IMR-90 (cell line): Measurements from ENCODE around the gene TOMM40. TPM values are rescaled to one million over a fixed set of nuclear protein-coding genes. Genes with fewer than 3 reads are reported as not detected.

Experiments used
- ATAC-seq: fragments of 200-7000 bp; cut with Tn5 transposase; 2 replicates; pipeline ENCODE4 v1.9.1; 2020; ENCODE audit warnings: low read depth, mild to moderate bottlenecking, moderate library complexity
- BruUV-seq: library from RNA; stranded (reverse); fragments of 400-500 nt; replicated peaks from 2 replicates; lab custom pipeline; 2021; lab: Mats Ljungman, UMichigan
- CTCF ChIA-PET: fragments of 300-600 bp; formaldehyde crosslinking; extraction: SDS; loops from one replicate; lab custom pipeline; 2021; ENCODE audit warnings: antibody characterized with exemption; lab: Yijun Ruan, JAX
- POLR2A ChIA-PET: fragments of 300-600 bp; sonication (Branson Sonifier 250); formaldehyde crosslinking; loops from one replicate; lab custom pipeline; 2022; ENCODE audit warnings: antibody characterized with exemption; ENCODE audit not compliant: unreplicated experiment; lab: Charles Lee
- DNase-seq: peaks from one replicate; pipeline ENCODE4 v3.0.0; 2013
- H2AFZ ChIP-seq: replicated peaks from 2 replicates; pipeline ENCODE3; 2013; ENCODE audit warnings: low read length, mild to moderate bottlenecking; ENCODE audit not compliant: poor library complexity
- H2AK5ac ChIP-seq: 2 replicates; pipeline ENCODE4 v1.6.1; 2013; ENCODE audit warnings: low read depth, low read length, inconsistent platforms
- H2AK9ac ChIP-seq: replicated peaks from 2 replicates; pipeline ENCODE3; 2013; ENCODE audit warnings: mild to moderate bottlenecking, low read depth, low read length, moderate library complexity; ENCODE audit not compliant: poor library complexity
- H2BK120ac ChIP-seq: 2 replicates; pipeline ENCODE4 v1.6.1; 2013; ENCODE audit warnings: low read depth, low read length, inconsistent platforms
- H2BK15ac ChIP-seq: 3 replicates; pipeline ENCODE4 v1.6.1; 2013; ENCODE audit warnings: low read depth, low read length, inconsistent platforms
- H2BK20ac ChIP-seq: 2 replicates; pipeline ENCODE4 v1.6.1; 2013; ENCODE audit warnings: low read depth, mild to moderate bottlenecking, inconsistent platforms, low read length, moderate library complexity
- H2BK5ac ChIP-seq: 2 replicates; pipeline ENCODE4 v1.6.1; 2013; ENCODE audit warnings: mild to moderate bottlenecking, low read depth, low read length, inconsistent platforms; ENCODE audit not compliant: poor library complexity, severe bottlenecking
- H3K14ac ChIP-seq: replicated peaks from 2 replicates; pipeline ENCODE4 v1.6.1; 2013; ENCODE audit warnings: low read depth, low read length, inconsistent platforms
- H3K18ac ChIP-seq: 2 replicates; pipeline ENCODE4 v1.6.1; 2013; ENCODE audit warnings: low read depth, low read length, control low read depth
- H3K23ac ChIP-seq: 2 replicates; pipeline ENCODE4 v1.6.1; 2013; ENCODE audit warnings: low read depth, low read length, inconsistent platforms
- H3K27ac ChIP-seq: 2 replicates; pipeline ENCODE4 v1.5.1; 2013; ENCODE audit warnings: mild to moderate bottlenecking, control low read depth, low read length; ENCODE audit not compliant: insufficient read depth
- H3K27me3 ChIP-seq: 2 replicates; pipeline ENCODE4 v1.6.1; 2013; ENCODE audit warnings: low read length; ENCODE audit not compliant: control insufficient read depth, insufficient read depth
- H3K36me3 ChIP-seq: 2 replicates; pipeline ENCODE4 v1.6.1; 2013; ENCODE audit warnings: low read length, mixed read lengths; ENCODE audit not compliant: control insufficient read depth, insufficient read depth
- H3K4ac ChIP-seq: 2 replicates; pipeline ENCODE4 v1.6.1; 2013; ENCODE audit warnings: low read depth, low read length, inconsistent platforms
- H3K4me1 ChIP-seq: 2 replicates; pipeline ENCODE4 v1.6.1; 2013; ENCODE audit warnings: low read length, mixed read lengths; ENCODE audit not compliant: control insufficient read depth, insufficient read depth
- H3K4me2 ChIP-seq: 2 replicates; pipeline ENCODE4 v1.6.1; 2013; ENCODE audit warnings: low read depth, mild to moderate bottlenecking, control low read depth, low read length, moderate library complexity
- H3K4me3 ChIP-seq: 2 replicates; pipeline ENCODE4 v1.5.1; 2013; ENCODE audit warnings: low read depth, mild to moderate bottlenecking, control low read depth, low read length, moderate library complexity; ENCODE audit not compliant: insufficient read depth
- H3K56ac ChIP-seq: 2 replicates; pipeline ENCODE4 v1.6.1; 2013; ENCODE audit warnings: low read length, inconsistent platforms; ENCODE audit not compliant: insufficient read depth; ENCODE audit errors: extremely low read depth
- H3K79me1 ChIP-seq, 2 experiments: 2 replicates each; pipeline ENCODE4 v1.6.1; 2013; ENCODE audit warnings: low read length in 2 of 2, inconsistent platforms in 1 of 2, low read depth in 1 of 2
- H3K9ac ChIP-seq: 2 replicates; pipeline ENCODE4 v1.6.1; 2013; ENCODE audit warnings: low read depth, low read length, control low read depth
- H3K9me1 ChIP-seq: 2 replicates; pipeline ENCODE4 v1.6.1; 2013; ENCODE audit warnings: low read length, inconsistent platforms; ENCODE audit not compliant: insufficient read depth
- H3K9me3 ChIP-seq: 2 replicates; pipeline ENCODE4 v1.6.1; 2013; ENCODE audit warnings: low read length; ENCODE audit not compliant: control insufficient read depth, insufficient read depth
- H4K20me1 ChIP-seq: 2 replicates; pipeline ENCODE4 v1.6.1; 2013; ENCODE audit warnings: low read length, inconsistent platforms; ENCODE audit not compliant: insufficient read depth
- H4K5ac ChIP-seq: 2 replicates; pipeline ENCODE4 v1.6.1; 2013; ENCODE audit warnings: mild to moderate bottlenecking, low read depth, low read length, control low read depth
- H4K8ac ChIP-seq, 2 experiments: 2 replicates each; pipeline ENCODE4 v1.6.1; 2013; ENCODE audit warnings: low read depth in 2 of 2, low read length in 2 of 2, control low read depth in 1 of 2, inconsistent platforms in 1 of 2
- H4K91ac ChIP-seq: 2 replicates; pipeline ENCODE4 v1.6.1; 2013; ENCODE audit warnings: low read depth, low read length, inconsistent platforms; ENCODE audit not compliant: insufficient read depth
- CHD1 ChIP-seq: IDR thresholded peaks from 2 replicates; pipeline ENCODE4 v1.6.1; 2012; ENCODE audit warnings: low read depth, low read length, improper control_type of control experiment
- CTCF ChIP-seq: conservative IDR thresholded peaks from 2 replicates; pipeline ENCODE4 v1.5.1; 2012; ENCODE audit warnings: mild to moderate bottlenecking, low read depth, low read length, improper control_type of control experiment
- ELK1 ChIP-seq: fragments of 150-350 bp; IDR thresholded peaks from 2 replicates; pipeline ENCODE4 v1.6.1; 2016; ENCODE audit warnings: low read depth, mild to moderate bottlenecking, low read length, moderate library complexity, borderline replicate concordance
- FOS ChIP-seq: fragments of 150-350 bp; IDR thresholded peaks from 2 replicates; pipeline ENCODE4 v1.6.1; 2016; ENCODE audit warnings: low read depth, low read length
- MAFK ChIP-seq: IDR thresholded peaks from 2 replicates; pipeline ENCODE4 v1.6.1; 2012; ENCODE audit warnings: low read depth, low read length, improper control_type of control experiment
- POLR2A ChIP-seq: IDR thresholded peaks from 2 replicates; pipeline ENCODE4 v1.6.1; 2012; ENCODE audit warnings: mild to moderate bottlenecking, low read depth, low read length
- RAD21 ChIP-seq: IDR thresholded peaks from 2 replicates; pipeline ENCODE4 v1.6.1; 2012; ENCODE audit warnings: low read length, improper control_type of control experiment
- SMC3 ChIP-seq: fragments of 150-350 bp; IDR thresholded peaks from 2 replicates; pipeline ENCODE4 v1.6.1; 2016; ENCODE audit warnings: low read depth, mild to moderate bottlenecking, antibody characterized with exemption, low read length, moderate library complexity
- USF2 ChIP-seq: fragments of 150-350 bp; IDR thresholded peaks from 2 replicates; pipeline ENCODE4 v1.6.1; 2017; ENCODE audit warnings: mild to moderate bottlenecking, antibody characterized with exemption, low read length, low read depth
- WGBS, 2 experiments: methylation state at CpG; one replicate each; pipeline versions ENCODE4 v1.1.5 to v1.1.7; 2013; ENCODE audit warnings: missing lambda C conversion rate in 2 of 2; ENCODE audit not compliant: insufficient read length in 1 of 2; ENCODE audit errors: extremely low coverage in 2 of 2; 5-methylcytosine and 5-hydroxymethylcytosine counted together
- dilution Hi-C: fragments of 300-500 bp; cut with HindIII; formaldehyde crosslinking; loops from one replicate; pipeline ENCODE4 v1.14.3; 2018; ENCODE audit warnings: low sequenced_read_pairs; ENCODE audit not compliant: unreplicated experiment
- in situ Hi-C: fragments of 300-500 bp; cut with MboI; formaldehyde crosslinking; loops from 3 replicates; pipeline ENCODE4 v1.14.3; 2019; ENCODE audit warnings: low sequenced_read_pairs, inconsistent platforms, mixed read lengths
- intact Hi-C: fragments of 100-400 bp; cut with micrococcal nuclease; formaldehyde crosslinking; loops from 2 replicates; pipeline ENCODE4 v1.10.0; 2022
- polyA plus RNA-seq, 3 experiments: library from polyadenylated mRNA; depleted of rRNA; stranded (reverse); fragments of >200 nt; gene quantifications; 2 replicates each; pipeline ENCODE4 v1.2.3, GENCODE V29; 2012; ENCODE audit warnings: low replicate concordance in 1 of 3
- total RNA-seq: library from RNA; depleted of rRNA; stranded (reverse); fragments of >200 nt; gene quantifications from 2 replicates; pipeline ENCODE4 v1.2.3, GENCODE V29; 2012

TOMM40 gene
- total and polyA plus RNA-seq, 2 of the 4 experiments (the other 2 are of a cell fraction), result 54.8 to 62.6 TPM

GRCh38 chr19:44855606-44856005, 35.4 kb upstream of the TOMM40 start:
- Histone ChIP-seq H2BK120ac (no peak overlapping the region), H2AK9ac (no peak overlapping the region), H2BK5ac (no peak overlapping the region), H4K5ac (no peak overlapping the region), H3K9ac (no peak overlapping the region), H3K4me2 (no peak overlapping the region), H3K18ac (no peak overlapping the region), H3K4me1 (no peaks in the 10 kb centered on the region), H3K23ac (no peak overlapping the region), H3K4me3 (no peak overlapping the region), H4K8ac (no peak overlapping the region), H3K4ac (no peak overlapping the region), H3K14ac (no peak overlapping the region), H4K91ac (no peak overlapping the region), H3K9me3 (no peaks in the 10 kb centered on the region), H4K20me1 (peaks cover 83% of the 10 kb centered on the region), H2AFZ (no peak overlapping the region), H3K9me1 (peaks cover 13% of the 10 kb centered on the region), H2BK15ac (no peak overlapping the region), H3K27ac (no peak overlapping the region), H2BK20ac (no peak overlapping the region), H3K27me3 (no peaks in the 10 kb centered on the region), H3K56ac (no peak overlapping the region), H3K36me3 (peaks cover 30% of the 10 kb centered on the region), H2AK5ac (no peak overlapping the region), H3K79me1 (peaks cover 12 to 66% of the 10 kb centered on the region in 2 experiments)
- DNase-seq, result no peak
- TF ChIP-seq FOS (no peak), CTCF (no peak), MAFK (no peak), RAD21 (no peak), ELK1 (no peak), POLR2A (no peak), USF2 (no peak), SMC3 (no peak), CHD1 (no peak)
- in situ Hi-C loops (no loop called here), dilution Hi-C loops (no loop called here), intact Hi-C loops (no loop called here)
- ChIA-PET POLR2A (no interaction called here), CTCF (no interaction called here)
- BruUV-seq, result no TSS peak
- no CpG with 5 or more reads among the region's 1 CpG for WGBS, 2 experiments
- ATAC-seq, result no peak
